ENCODE results near the gene RNU1-1. TPM values are rescaled to one million over a fixed set of nuclear protein-coding genes. Genes with fewer than 3 reads are reported as not detected.
"Not testable (repeated sequence)": the region's sequence is repeated elsewhere in the genome, so short reads cannot be mapped to it uniquely, and the experiment has no call there.

Gene RNU1-1
- total and polyA plus RNA-seq, 7 donors: under 0.01 TPM; not detected in 3

DNA sequence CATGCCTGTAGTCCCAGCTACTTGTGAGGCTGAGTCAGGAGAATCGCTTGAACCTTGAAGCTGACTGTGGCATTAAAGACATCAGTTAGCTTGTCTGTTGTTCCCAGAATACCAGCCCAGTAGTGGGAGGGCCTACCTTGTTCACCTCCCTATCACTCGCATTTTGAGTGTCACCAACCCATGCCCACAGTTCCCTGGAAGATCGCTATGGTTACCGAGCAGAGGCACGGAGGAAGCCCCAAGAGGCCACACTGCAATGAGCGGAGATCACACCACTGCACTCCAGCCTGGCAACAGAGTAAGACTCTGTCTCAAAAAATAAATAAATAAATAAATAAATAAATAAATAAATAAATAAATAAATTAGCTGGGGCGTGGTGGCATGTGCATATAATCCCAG is 21.1 kb downstream of the RNU1-1 start:
- peaks cover 0 to 23% (median 0%) of the 10 kb centered on the region in 4 donors for H3K36me3 ChIP-seq
- H3K27ac ChIP-seq; H3K9me3 ChIP-seq; H3K4me3 ChIP-seq; H3K4me1 ChIP-seq; intact Hi-C loops (cut with DNase I); H3K27me3 ChIP-seq; DNase-seq: not testable (repeated sequence)
- 87 to 90% methylated on average over 7 of the region's 7 CpGs for WGBS, 2 donors

DNA sequence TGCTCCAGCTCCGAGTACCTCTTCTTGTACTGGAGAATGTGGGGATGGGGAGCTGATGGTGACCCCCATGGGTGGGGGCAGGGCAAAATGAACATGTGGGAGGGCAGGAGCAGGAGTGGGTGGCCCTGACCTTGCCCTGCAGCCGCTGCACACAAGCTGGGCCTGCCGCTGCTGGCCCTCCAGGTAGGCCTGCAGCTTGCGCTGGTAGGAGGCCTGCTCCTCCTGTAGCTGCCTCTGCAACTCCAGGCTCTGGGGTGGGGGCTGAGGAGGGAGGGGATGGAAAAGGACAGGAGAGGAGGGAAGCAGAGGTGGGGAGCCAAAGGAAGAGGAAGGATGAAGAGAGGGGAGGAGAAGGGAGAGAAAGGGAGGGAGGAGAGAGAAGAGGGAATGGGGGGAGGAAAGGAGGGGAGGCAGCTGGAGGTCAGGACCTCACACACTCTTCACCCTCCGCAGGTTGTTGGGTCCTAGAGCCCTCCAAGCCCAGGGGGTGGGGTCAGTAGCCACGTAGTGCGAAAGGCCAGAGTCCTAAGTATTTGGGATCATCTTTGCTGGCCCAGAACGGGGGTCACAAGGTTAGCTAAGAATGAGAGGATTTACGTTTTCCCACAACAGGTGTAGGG is 22.9 kb downstream of the RNU1-1 start:
- Histone ChIP-seq H3K36me3 (peaks cover 0 to 39% (median 4%) of the 10 kb centered on the region in 4 donors), H3K4me1 (no peaks in the 10 kb centered on the region), H3K27ac (no peak overlapping the region), H3K4me3 (no peak overlapping the region), H3K27me3 (no peaks in the 10 kb centered on the region), H3K9me3 (no peaks in the 10 kb centered on the region)
- intact Hi-C loops (cut with DNase I): no loop called here
- TF ChIP-seq EP300 (IDR thresholded peaks at IDR 0.05): no peak
- no peak for TF ChIP-seq CTCF (IDR thresholded peaks at IDR 0.05)
- WGBS, 2 donors: 86 to 87% methylated on average over 9 of the region's 9 CpGs
- no peak for DNase-seq

DNA sequence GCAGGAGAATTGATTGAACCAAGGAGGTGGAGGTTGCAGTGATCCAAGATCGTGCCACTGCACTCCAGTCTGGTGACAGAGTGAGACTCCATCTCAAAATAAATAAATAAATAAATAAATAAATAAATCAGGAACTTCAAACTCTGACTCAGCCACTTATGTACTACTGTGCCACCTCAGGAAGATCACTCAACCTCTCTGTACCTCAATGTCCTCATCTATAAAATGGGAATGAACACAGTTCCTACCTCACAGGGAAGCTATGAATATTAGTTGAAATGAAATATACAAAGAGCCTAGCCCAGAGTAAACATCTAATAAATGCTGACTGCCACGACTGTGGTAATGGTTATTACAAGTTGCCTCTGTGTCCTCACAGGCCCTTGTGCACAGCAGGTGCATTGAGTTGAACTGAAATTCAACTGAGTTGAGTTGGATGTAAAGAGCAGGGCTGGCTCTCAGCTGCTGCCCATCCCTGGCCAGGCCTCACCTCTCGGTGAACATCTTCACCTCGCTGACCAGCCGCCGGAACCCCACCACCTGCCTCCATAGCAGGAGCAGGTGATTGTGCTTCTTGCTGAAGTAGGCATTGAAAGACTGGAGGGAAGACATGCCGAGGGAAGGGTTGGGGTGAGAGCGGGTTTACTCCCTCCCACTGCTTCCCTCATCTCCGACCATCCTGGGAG is 24.7 kb downstream of the RNU1-1 start:
- peaks cover 6 to 58% (median 19%) of the 10 kb centered on the region in 4 donors for H3K36me3 ChIP-seq
- DNase-seq: peak; percentile 12
- H3K4me1 ChIP-seq; H3K27me3 ChIP-seq; intact Hi-C loops (cut with DNase I); H3K9me3 ChIP-seq; H3K4me3 ChIP-seq; H3K27ac ChIP-seq: not testable (repeated sequence)
- WGBS, 2 donors: 90 to 94% methylated on average over 9 of the region's 9 CpGs

DNA sequence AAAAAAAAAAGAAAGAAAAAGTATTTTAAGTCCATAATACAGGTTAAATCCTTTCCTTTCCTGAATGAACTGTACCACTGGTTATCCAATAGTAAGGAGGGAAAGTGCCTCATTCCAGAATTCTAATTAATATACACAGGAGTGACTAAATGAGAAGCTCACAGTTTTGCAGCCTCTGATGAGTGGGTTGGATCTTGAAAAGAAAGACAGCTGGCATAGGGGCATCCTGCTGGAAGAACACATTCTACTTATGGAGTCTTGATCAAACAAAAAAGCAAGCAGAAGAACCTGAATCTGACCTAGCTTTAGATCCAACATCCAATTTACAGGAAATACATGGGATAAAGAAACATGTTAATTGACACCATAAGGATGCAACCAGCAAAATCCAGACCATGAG is 27.1 kb downstream of the RNU1-1 start:
- H3K4me1 ChIP-seq; H3K9me3 ChIP-seq; H3K27me3 ChIP-seq; H3K4me3 ChIP-seq; H3K27ac ChIP-seq; intact Hi-C loops (cut with DNase I); DNase-seq: not testable (repeated sequence)
- H3K36me3 ChIP-seq: peaks cover 6 to 80% (median 30%) of the 10 kb centered on the region in 4 donors

- H3K4me1 ChIP-seq; H3K9me3 ChIP-seq; H3K27me3 ChIP-seq; H3K4me3 ChIP-seq; H3K27ac ChIP-seq; DNase-seq; intact Hi-C loops (cut with DNase I): not testable (repeated sequence)
- WGBS, 2 donors: 92 to 95% methylated on average over 8 of the region's 8 CpGs
- peaks cover 6 to 86% (median 32%) of the 10 kb centered on the region in 4 donors for H3K36me3 ChIP-seq
Measured at GRCh38 chr1:16486316-16486715, 27.8 kb downstream of the RNU1-1 start.

- no peak overlapping the region for H3K27ac ChIP-seq
- TF ChIP-seq POLR2AphosphoS5 (IDR thresholded peaks at IDR 0.05): no peak
- no peak for TF ChIP-seq POLR2A (IDR thresholded peaks at IDR 0.05)
- no peak for TF ChIP-seq CTCF (IDR thresholded peaks at IDR 0.05)
- TF ChIP-seq EP300 (IDR thresholded peaks at IDR 0.05): no peak
- 94 to 95% methylated on average over 6 of the region's 6 CpGs for WGBS, 2 donors
- H3K36me3 ChIP-seq: peaks cover 6 to 94% (median 41%) of the 10 kb centered on the region in 4 donors
- intact Hi-C loops (cut with DNase I): no loop called here
- H3K4me3 ChIP-seq: no peak overlapping the region
- no peaks in the 10 kb centered on the region for H3K27me3 ChIP-seq
- DNase-seq: no peak
- H3K9me3 ChIP-seq: no peaks in the 10 kb centered on the region
- no peaks in the 10 kb centered on the region for H3K4me1 ChIP-seq
Measured at GRCh38 chr1:16484931-16485330, 29.2 kb downstream of the RNU1-1 start.

GRCh38 chr1:16484501-16484835 is 29.6 kb downstream of the RNU1-1 start:
- no peaks in the 10 kb centered on the region for H3K9me3 ChIP-seq
- H3K36me3 ChIP-seq: peaks cover 6 to 93% (median 42%) of the 10 kb centered on the region in 4 donors
- intact Hi-C loops (cut with DNase I): no loop called here
- no peaks in the 10 kb centered on the region for H3K4me1 ChIP-seq
- no peak for TF ChIP-seq CTCF (IDR thresholded peaks at IDR 0.05)
- no peak for TF ChIP-seq EP300 (IDR thresholded peaks at IDR 0.05)
- no peak for TF ChIP-seq POLR2A (IDR thresholded peaks at IDR 0.05)
- no peak overlapping the region for H3K27ac ChIP-seq
- H3K27me3 ChIP-seq: no peaks in the 10 kb centered on the region
- no peak overlapping the region for H3K4me3 ChIP-seq
- WGBS, 2 donors: 91 to 97% methylated on average over 8 of the region's 8 CpGs
- DNase-seq: no peak

DNA sequence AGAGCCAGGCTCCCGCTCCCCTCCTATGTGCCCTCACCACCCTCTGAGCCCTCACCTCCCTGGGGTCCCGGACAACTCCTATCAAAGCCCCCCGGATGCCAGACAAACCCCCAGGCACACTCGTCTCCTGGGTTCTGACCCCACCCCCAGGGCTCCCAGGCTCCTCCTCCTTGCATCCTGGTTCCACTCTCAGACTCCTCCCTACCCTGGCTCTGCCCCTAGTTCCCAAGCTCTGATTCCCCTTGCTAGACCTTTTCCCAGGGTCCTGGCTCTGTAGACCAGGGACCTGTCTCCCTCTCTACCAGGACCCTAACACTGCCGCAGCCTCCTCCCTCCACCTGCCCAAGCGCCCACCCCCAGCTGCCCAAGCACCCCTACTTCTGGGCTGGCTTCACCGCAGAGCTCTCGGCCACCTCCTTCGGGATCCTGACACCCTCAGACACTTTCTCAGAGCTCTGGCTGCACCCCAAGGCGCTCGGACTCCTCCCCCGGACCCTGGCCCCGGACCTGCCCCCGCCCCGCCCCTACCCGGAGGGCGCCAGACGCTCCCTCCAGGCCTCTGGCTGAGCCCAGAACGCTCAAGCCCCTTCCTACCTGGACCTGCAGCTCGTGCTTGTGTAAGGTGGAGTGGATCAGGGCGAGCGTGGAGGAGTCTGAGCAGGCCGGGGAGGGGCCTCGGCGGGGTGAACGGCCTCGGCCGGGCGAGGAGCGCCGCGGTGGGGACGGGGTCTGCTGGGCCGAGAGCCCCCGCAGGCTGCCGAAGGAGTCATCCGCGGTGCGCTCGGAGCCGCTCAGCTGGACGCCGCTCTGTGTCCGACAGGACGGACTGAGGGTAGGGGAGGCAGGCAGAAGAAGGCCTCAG is 30.2 kb downstream of the RNU1-1 start:
- H3K27me3 ChIP-seq; H3K4me1 ChIP-seq; H3K9me3 ChIP-seq; intact Hi-C loops (cut with DNase I); DNase-seq; H3K4me3 ChIP-seq; H3K27ac ChIP-seq: not testable (repeated sequence)
- peaks cover 6 to 88% (median 42%) of the 10 kb centered on the region in 4 donors for H3K36me3 ChIP-seq
- WGBS, 2 donors: 92 to 93% methylated on average over 41 to 45 of the region's 45 CpGs

- intact Hi-C loops (cut with DNase I); H3K27ac ChIP-seq; H3K9me3 ChIP-seq; H3K4me1 ChIP-seq; H3K4me3 ChIP-seq; H3K27me3 ChIP-seq: not testable (repeated sequence)
- 98% methylated on average over 26 of the region's 26 CpGs for WGBS, 2 donors
- peak; percentile 58 for DNase-seq
- peaks cover 6 to 89% (median 48%) of the 10 kb centered on the region in 4 donors for H3K36me3 ChIP-seq
Measured at GRCh38 chr1:16483146-16483545, 30.9 kb downstream of the RNU1-1 start.
